Kidney epithelial cell (primary cell): ENCODE data around the gene EDC3. TPM values are rescaled to one million over a fixed set of nuclear protein-coding genes. Genes with fewer than 3 reads are reported as not detected.

Source experiments
- DNase-seq: peaks from one replicate; pipeline ENCODE4 v3.0.0-alpha.2; 2010; ENCODE audit warnings: low read depth
- H3K27me3 ChIP-seq: 2 replicates; pipeline ENCODE4 v1.6.0; 2011; ENCODE audit warnings: low read length; ENCODE audit not compliant: control insufficient read depth, insufficient read depth
- H3K36me3 ChIP-seq: 2 replicates; pipeline ENCODE4 v1.5.1; 2011; ENCODE audit warnings: low read length; ENCODE audit not compliant: control insufficient read depth, insufficient read depth
- H3K4me3 ChIP-seq: 2 replicates; pipeline ENCODE4 v1.5.1; 2011; ENCODE audit warnings: low read depth, mild to moderate bottlenecking, control low read depth, low read length
- total RNA-seq: library from RNA; depleted of rRNA; stranded (reverse); fragments of >200 nt; gene quantifications from 2 replicates; pipeline ENCODE4 v1.2.3, GENCODE V29; 2015
- TF ChIP-seq, protein P1 (sequence below): IDR thresholded peaks from 2 replicates; pipeline ENCODE4 v1.5.1; 2011; ENCODE audit warnings: mild to moderate bottlenecking, moderate library complexity, low read length, control low read depth, inconsistent platforms; ENCODE audit not compliant: insufficient read depth, poor library complexity, severe bottlenecking

Gene EDC3
- total RNA-seq, 1 donor from 2014 or later, result 15.3 TPM

DNA sequence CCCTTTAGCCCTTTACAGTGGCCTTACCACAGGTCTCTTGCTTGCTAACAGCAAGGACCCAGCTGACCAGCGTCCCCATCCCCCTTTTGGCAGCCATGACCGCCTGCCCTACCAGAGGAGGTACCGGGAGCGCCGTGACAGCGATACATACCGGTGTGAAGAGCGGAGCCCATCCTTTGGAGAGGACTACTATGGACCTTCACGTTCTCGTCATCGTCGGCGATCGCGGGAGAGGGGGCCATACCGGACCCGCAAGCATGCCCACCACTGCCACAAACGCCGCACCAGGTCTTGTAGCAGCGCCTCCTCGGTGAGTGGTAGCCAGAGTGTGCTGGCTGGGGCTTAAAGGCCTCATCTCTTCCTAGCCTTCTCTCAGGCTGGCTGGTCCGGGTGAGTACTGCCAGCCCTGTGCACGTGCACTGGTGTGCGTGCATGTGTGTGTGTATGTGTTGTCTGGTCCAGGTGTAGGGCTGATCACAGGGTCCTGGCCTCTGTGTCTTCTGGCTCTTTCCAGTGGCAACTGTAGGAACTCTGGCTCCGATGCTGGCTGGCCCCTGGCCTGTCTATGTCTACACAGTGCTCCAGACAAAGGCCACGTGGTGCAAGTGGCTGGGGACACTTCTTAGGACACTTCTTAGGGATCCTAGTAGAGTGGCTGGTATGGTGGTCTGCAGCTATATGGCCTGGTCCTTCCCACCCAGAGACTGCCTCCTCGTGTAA is 75.7 kb downstream of the EDC3 start:
- peaks cover 5% of the 10 kb centered on the region for H3K36me3 ChIP-seq

DNA sequence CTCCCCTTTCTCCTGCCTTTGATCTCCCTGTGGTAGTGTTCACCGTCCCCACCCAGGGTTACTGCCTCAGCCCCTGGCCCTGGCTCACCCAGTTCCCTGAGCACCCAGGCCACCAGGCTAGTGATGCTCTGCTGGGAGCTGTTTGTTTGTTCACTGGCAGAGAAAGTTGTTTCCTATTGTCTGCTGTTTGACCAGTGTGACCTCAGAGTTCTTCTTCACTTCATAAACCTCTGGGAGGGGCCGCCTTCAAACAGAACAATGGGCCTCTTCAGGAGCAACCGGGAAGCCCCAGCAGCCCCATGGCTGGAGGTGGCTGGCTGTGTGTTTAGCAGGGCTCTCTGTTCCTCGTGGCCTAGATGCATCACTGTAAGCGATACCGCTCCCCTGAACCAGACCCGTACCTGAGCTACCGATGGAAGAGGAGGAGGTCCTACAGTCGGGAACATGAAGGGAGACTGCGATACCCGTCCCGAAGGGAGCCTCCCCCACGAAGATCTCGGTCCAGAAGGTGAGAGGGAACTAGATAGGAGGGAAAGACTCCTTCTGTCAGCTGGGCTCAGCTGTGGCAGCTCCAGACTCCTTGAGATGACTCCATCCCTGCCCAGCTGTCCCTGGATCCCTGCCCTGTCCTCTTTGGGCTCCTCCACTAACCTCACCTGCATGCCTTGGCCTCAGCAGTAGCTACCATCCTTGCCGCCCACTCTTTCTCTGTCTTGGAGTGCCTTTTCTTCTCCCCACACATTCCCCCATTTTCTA is 76.8 kb downstream of the EDC3 start:
- TF ChIP-seq, protein P1, sequence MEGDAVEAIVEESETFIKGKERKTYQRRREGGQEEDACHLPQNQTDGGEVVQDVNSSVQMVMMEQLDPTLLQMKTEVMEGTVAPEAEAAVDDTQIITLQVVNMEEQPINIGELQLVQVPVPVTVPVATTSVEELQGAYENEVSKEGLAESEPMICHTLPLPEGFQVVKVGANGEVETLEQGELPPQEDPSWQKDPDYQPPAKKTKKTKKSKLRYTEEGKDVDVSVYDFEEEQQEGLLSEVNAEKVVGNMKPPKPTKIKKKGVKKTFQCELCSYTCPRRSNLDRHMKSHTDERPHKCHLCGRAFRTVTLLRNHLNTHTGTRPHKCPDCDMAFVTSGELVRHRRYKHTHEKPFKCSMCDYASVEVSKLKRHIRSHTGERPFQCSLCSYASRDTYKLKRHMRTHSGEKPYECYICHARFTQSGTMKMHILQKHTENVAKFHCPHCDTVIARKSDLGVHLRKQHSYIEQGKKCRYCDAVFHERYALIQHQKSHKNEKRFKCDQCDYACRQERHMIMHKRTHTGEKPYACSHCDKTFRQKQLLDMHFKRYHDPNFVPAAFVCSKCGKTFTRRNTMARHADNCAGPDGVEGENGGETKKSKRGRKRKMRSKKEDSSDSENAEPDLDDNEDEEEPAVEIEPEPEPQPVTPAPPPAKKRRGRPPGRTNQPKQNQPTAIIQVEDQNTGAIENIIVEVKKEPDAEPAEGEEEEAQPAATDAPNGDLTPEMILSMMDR, result no peak
- Histone ChIP-seq H3K27me3 (no peaks in the 10 kb centered on the region), H3K36me3 (peaks cover 5% of the 10 kb centered on the region), H3K4me3 (no peak overlapping the region)
- DNase-seq, result no peak

More for the DNA sequence above, 75.7 kb downstream of the EDC3 start:
- no peak for DNase-seq
- TF ChIP-seq, protein P1, result no peak
- Histone ChIP-seq H3K27me3 (no peaks in the 10 kb centered on the region), H3K4me3 (no peak overlapping the region)

DNA sequence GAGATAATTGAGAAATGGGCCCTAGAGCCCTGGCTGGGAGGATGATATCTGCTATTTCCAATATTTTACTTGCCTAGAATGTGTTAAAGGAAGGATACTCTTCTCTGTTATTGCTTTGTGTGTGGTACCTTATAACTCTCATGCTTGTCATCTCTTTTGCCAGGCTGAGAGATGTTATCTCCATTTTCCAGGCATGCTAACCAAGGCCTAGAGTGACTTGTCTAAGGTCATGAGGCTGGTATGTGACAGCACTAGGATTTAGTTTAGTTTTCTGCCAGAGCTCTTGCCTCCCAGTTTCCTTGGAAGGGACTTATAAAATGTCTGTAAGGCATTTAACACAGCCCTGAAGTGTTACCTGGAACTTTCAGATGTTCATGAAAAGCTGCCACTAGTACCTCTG is 78.8 kb downstream of the EDC3 start:
- TF ChIP-seq, protein P1, result no peak
- Histone ChIP-seq H3K36me3 (peaks cover 3% of the 10 kb centered on the region), H3K4me3 (peak overlapping the region; percentile 89), H3K27me3 (no peaks in the 10 kb centered on the region)
- DNase-seq, result no peak

DNA sequence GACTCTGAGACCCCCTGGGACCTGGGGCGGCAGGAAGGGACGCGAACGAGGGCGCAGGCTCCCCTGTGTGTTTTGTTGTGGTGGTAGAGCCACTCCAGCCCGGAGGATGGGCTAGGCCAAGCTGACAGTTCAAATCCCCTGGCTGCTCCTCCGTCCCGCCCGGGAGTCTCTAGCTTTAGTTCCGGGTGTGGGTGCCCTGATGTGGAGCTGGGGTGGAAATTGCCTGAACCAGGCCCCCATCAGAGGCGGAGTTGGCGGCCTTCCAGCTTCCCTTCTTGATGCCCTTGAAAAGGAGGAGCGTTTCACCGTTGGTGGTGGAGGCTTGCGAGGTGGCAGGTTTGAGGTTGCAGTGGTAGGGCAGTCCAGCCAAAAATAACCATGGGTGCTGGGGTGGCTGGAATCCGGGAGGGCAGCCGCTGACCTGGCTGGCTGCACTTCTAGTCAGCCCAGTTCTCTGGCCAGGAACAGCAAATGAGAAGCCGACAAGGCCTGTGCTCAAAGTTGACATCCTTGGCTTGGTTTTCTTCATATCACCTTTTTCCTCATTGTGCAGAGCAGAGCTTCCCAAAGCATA is 79.4 kb downstream of the EDC3 start:
- TF ChIP-seq, protein P1, result no peak
- Histone ChIP-seq H3K4me3 (peak overlapping the region; percentile 89), H3K36me3 (peaks cover 2% of the 10 kb centered on the region), H3K27me3 (peaks cover 3% of the 10 kb centered on the region)
- no peak for DNase-seq

DNA sequence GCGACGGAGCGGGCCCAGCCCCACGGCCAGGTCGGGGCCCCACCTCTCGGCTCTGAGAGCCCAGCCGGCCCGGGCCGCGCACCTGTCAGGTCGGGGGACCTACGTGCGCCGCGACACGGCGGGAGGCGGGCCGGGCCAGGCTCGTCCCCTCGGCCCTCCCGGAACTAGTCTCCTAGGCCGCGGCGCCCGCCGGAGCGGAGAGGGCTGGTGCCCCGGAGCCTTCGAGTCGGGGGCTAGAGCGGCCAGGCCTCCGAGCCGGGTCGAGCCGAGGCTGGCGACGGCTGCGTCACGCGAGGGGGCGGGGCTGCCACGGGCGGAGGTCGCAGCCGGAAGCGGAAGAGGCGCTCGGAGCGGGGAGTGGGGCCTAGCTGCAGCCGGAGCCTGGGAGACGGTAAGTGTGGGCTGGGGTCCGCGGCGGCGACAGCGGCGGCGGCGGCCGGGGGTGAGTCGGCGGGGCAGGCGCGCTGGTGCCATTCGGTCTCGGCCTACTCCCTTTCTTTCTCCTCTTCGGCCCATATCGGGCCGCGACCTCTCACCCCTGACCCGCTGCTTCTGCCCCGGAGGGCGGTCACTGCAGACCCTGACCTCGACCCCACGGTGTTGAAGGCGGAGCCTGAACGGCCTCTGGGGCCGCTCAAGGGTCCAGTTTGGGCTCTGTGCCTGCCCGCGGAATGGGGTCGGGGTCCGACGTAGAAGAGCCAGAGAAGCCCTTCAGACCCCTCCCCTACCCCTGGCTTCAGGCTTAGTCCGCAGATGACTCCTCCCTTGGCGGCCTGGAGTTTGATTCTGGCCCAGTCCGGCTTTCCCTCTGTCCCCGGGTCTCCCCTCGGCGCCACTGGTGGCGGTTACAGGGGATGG is 80.1 kb downstream of the EDC3 start, which contains the start of gene CLK3:
TSS of gene CLK3 (plus strand) at position 329 of the 858 bp plus-strand sequence. CDS start 3,361 bp downstream, outside the sequence.
- DNase-seq, result peak; percentile 66

More for the DNA sequence above, 80.1 kb downstream of the EDC3 start, which contains the start of gene CLK3:
- TF ChIP-seq, protein P1, result no peak
- Histone ChIP-seq H3K4me3 (peak within 1 kb of the TSS; percentile 89), H3K27me3 (peaks cover 6% of the 10 kb centered on the region), H3K36me3 (peaks cover 1% of the 10 kb centered on the region)
